Measurements from ENCODE around the gene PREX1. TPM values are rescaled to one million over a fixed set of nuclear protein-coding genes. Genes with fewer than 3 reads are reported as not detected.

Gene PREX1
- total RNA-seq, 1 donor from 2014 or later: 248 TPM

- no peaks in the 10 kb centered on the region for H3K9me3 Mint-ChIP-seq (ENCODE audit: unreplicated experiment)
- TF ChIP-seq, protein P1, sequence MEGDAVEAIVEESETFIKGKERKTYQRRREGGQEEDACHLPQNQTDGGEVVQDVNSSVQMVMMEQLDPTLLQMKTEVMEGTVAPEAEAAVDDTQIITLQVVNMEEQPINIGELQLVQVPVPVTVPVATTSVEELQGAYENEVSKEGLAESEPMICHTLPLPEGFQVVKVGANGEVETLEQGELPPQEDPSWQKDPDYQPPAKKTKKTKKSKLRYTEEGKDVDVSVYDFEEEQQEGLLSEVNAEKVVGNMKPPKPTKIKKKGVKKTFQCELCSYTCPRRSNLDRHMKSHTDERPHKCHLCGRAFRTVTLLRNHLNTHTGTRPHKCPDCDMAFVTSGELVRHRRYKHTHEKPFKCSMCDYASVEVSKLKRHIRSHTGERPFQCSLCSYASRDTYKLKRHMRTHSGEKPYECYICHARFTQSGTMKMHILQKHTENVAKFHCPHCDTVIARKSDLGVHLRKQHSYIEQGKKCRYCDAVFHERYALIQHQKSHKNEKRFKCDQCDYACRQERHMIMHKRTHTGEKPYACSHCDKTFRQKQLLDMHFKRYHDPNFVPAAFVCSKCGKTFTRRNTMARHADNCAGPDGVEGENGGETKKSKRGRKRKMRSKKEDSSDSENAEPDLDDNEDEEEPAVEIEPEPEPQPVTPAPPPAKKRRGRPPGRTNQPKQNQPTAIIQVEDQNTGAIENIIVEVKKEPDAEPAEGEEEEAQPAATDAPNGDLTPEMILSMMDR (IDR thresholded peaks at IDR 0.05; ENCODE audit: unreplicated experiment): no peak
- no peak for DNase-seq (ENCODE audit: low spot score)
- H3K27me3 Mint-ChIP-seq (ENCODE audit: unreplicated experiment): peaks cover 21% of the 10 kb centered on the region
- peaks cover 61% of the 10 kb centered on the region for H3K4me1 Mint-ChIP-seq (ENCODE audit: unreplicated experiment)
- peaks cover 58% of the 10 kb centered on the region for H3K36me3 Mint-ChIP-seq (ENCODE audit: low read depth, unreplicated experiment)
- no peak overlapping the region for H3K4me3 Mint-ChIP-seq (ENCODE audit: unreplicated experiment)
- no peak overlapping the region for H3K27ac Mint-ChIP-seq (ENCODE audit: unreplicated experiment)
These were observed 22.5 kb downstream of the PREX1 start for GRCh38 chr20:48805286-48805685.

DNA sequence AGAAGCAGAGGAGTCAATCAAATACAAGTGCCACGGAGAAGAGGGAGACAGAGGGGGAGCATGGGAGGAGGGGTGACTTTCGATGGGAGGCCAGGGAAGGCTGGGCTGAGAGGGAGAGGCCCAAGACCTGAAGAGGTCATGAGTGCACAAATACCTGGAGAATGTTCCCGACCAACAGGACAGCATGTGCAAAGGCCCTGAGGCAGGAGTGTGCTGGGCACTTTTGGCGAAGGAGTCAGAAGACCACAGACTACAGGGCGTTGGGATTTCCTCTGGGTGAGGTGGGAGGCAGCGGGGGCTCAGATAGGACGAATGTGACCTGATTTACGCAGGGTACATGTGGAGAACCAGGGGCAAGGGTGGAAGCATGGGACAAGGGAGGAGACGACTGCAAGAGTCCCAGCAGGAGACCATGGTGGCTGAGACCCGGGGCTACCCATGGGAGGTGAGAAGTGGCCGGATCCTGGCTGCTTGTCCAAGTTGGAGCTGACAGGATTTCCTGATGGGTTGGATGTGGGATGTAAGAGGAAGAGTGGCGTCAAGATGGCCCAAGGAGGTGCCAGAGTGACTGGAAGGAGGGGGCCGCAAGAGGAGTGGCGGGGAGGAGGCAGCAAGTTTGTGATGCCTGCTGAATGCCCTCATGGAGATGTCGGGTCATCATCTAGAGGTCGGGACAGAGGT is 23.4 kb downstream of the PREX1 start:
- Mint-ChIP-seq H3K27me3 (ENCODE audit: unreplicated experiment) (peaks cover 21% of the 10 kb centered on the region), H3K4me3 (ENCODE audit: unreplicated experiment) (peak overlapping the region; percentile 81), H3K9me3 (ENCODE audit: unreplicated experiment) (no peaks in the 10 kb centered on the region), H3K27ac (ENCODE audit: unreplicated experiment) (peak overlapping the region; percentile 73), H3K4me1 (ENCODE audit: unreplicated experiment) (peaks cover 62% of the 10 kb centered on the region), H3K36me3 (ENCODE audit: low read depth, unreplicated experiment) (peaks cover 58% of the 10 kb centered on the region)
- TF ChIP-seq, protein P1 (IDR thresholded peaks at IDR 0.05; ENCODE audit: unreplicated experiment): no peak
- no peak for DNase-seq (ENCODE audit: low spot score)

DNA sequence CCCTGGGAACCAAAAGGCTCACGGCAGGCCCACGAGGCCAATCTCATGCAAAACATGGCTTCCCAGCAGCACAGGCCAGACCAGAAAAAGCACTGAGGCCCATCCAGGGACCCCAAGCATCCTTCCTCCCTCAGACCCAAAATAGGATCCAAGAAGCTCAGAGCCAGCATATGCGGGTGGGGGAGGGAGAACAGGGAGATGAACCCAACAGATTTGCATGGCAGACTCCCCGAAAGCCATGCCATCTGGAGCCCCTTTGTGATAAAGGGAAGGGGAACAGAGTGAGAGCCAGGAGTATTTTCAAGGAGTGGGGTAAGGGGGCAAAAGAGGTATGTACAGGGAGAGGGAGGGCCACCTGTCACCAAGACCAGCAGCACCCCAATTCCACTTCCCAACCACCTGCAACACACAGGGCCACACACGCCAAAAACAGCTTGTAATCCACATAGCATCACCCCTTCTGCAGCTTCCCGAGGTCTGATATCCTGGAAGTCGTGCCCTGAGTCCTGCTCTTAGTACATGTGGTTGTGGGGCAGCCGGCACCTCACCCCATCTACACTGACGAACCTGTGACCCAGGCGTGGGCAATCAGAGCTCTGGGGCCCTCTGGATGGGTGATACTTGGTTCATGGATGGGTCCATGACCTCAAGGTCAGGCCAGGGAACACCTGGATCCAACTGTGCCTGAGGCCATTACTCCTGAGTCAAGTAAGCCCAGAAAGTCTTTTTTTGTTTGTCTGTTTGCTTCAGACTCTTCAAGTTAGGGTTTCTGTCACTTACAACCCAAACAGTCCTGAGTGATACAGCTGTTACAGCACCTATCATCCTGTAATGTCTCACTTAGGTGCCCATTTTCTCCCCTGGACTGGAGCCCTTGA is 24.4 kb downstream of the PREX1 start:
- Mint-ChIP-seq H3K36me3 (ENCODE audit: low read depth, unreplicated experiment) (peaks cover 52% of the 10 kb centered on the region), H3K27ac (ENCODE audit: unreplicated experiment) (no peak overlapping the region), H3K27me3 (ENCODE audit: unreplicated experiment) (peaks cover 21% of the 10 kb centered on the region), H3K4me3 (ENCODE audit: unreplicated experiment) (peak overlapping the region; percentile 81), H3K4me1 (ENCODE audit: unreplicated experiment) (peaks cover 61% of the 10 kb centered on the region), H3K9me3 (ENCODE audit: unreplicated experiment) (no peaks in the 10 kb centered on the region)
- TF ChIP-seq, protein P1 (IDR thresholded peaks at IDR 0.05; ENCODE audit: unreplicated experiment): no peak
- no peak for DNase-seq (ENCODE audit: low spot score)

DNA sequence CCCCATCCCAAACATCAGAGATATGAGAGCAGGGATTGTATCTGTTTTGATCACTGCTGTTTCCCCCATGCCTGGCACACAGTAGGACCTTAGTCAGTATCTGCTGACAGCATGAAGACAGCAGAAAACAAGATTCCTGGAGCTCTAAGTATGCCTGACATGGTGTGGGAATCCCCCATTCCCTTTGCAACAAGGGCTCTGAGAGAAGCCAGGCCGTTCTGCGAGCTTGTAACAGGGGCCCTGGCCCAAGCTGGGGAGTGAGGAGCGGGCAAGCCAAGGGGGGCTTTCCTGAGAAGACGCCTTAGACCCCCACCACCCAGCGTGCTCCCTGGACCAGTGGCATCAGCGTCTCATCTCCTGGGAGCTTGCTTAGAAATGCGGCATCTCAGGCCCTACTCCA is 25.2 kb downstream of the PREX1 start:
- TF ChIP-seq, protein P1 (IDR thresholded peaks at IDR 0.05; ENCODE audit: unreplicated experiment): no peak
- DNase-seq (ENCODE audit: low spot score): no peak
- Mint-ChIP-seq H3K4me3 (ENCODE audit: unreplicated experiment) (peak overlapping the region; percentile 7), H3K27ac (ENCODE audit: unreplicated experiment) (no peak overlapping the region), H3K4me1 (ENCODE audit: unreplicated experiment) (peaks cover 66% of the 10 kb centered on the region), H3K36me3 (ENCODE audit: low read depth, unreplicated experiment) (peaks cover 46% of the 10 kb centered on the region), H3K27me3 (ENCODE audit: unreplicated experiment) (peaks cover 17% of the 10 kb centered on the region), H3K9me3 (ENCODE audit: unreplicated experiment) (no peaks in the 10 kb centered on the region)

- Mint-ChIP-seq H3K27me3 (ENCODE audit: unreplicated experiment) (peaks cover 15% of the 10 kb centered on the region), H3K36me3 (ENCODE audit: low read depth, unreplicated experiment) (peaks cover 42% of the 10 kb centered on the region), H3K4me3 (ENCODE audit: unreplicated experiment) (peak overlapping the region; percentile 7), H3K4me1 (ENCODE audit: unreplicated experiment) (peaks cover 69% of the 10 kb centered on the region), H3K27ac (ENCODE audit: unreplicated experiment) (no peak overlapping the region), H3K9me3 (ENCODE audit: unreplicated experiment) (no peaks in the 10 kb centered on the region)
- no peak for DNase-seq (ENCODE audit: low spot score)
- TF ChIP-seq, protein P1 (IDR thresholded peaks at IDR 0.05; ENCODE audit: unreplicated experiment): no peak
These were observed 25.6 kb downstream of the PREX1 start for GRCh38 chr20:48802216-48802615.
